Measurements from ENCODE around the gene PPT1.

- TF ChIP-seq FOXA1 (IDR thresholded peaks at IDR 0.05) = no peak
- TF ChIP-seq, protein P1, sequence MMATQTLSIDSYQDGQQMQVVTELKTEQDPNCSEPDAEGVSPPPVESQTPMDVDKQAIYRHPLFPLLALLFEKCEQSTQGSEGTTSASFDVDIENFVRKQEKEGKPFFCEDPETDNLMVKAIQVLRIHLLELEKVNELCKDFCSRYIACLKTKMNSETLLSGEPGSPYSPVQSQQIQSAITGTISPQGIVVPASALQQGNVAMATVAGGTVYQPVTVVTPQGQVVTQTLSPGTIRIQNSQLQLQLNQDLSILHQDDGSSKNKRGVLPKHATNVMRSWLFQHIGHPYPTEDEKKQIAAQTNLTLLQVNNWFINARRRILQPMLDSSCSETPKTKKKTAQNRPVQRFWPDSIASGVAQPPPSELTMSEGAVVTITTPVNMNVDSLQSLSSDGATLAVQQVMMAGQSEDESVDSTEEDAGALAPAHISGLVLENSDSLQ (IDR thresholded peaks at IDR 0.05) = no peak
- no peak for TF ChIP-seq FOXK2 (IDR thresholded peaks at IDR 0.05)
Measured at GRCh38 chr1:40110389-40110788, 13.3 kb upstream of the PPT1 start.

Measured in HEK293T (cell line).